Kidney (tissue), 14 donors: ENCODE measurements around the gene ABHD17A. TPM values are rescaled to one million over a fixed set of nuclear protein-coding genes. Genes with fewer than 3 reads are reported as not detected.

ENCODE experiments used
- DNase-seq, 5 donors: peaks; one replicate each; pipeline ENCODE4 v3.0.0-alpha.2; 2013 to 2020
- FAIRE-seq: peaks from 2 replicates; lab custom pipeline; 2012; peaks lifted over from hg19 to GRCh38; lab: Jason Lieb, UNC
- H3K27ac ChIP-seq, 2 donors: one replicate each; pipeline ENCODE4 v1.7.0; 2013; ENCODE audit warnings: low read depth in 2 of 2, low read length in 2 of 2, inconsistent platforms in 1 of 2
- H3K27me3 ChIP-seq: one replicate; pipeline ENCODE4 v1.7.1; 2013; ENCODE audit warnings: low read length, inconsistent platforms; ENCODE audit not compliant: control insufficient read depth, insufficient read depth
- H3K36me3 ChIP-seq, 3 donors: one replicate each; pipeline versions ENCODE4 v1.7.0 to v1.7.1; 2013; ENCODE audit warnings: low read length in 3 of 3, control low read depth in 1 of 3, inconsistent platforms in 1 of 3; ENCODE audit not compliant: insufficient read depth in 3 of 3, control insufficient read depth in 2 of 3
- H3K4me1 ChIP-seq, 3 donors: one replicate each; pipeline versions ENCODE4 v1.7.0 to v1.7.1; 2013; ENCODE audit warnings: low read length in 3 of 3, inconsistent platforms in 1 of 3, low read depth in 1 of 3; ENCODE audit not compliant: control insufficient read depth in 2 of 3, insufficient read depth in 2 of 3
- H3K4me3 ChIP-seq, 3 donors: one replicate each; pipeline versions ENCODE4 v1.7.0 to v1.8.1; 2013; ENCODE audit warnings: low read length in 3 of 3, control low read depth in 1 of 3, inconsistent platforms in 1 of 3
- H3K9ac ChIP-seq, 3 donors: one replicate each; pipeline versions ENCODE4 v1.7.0 to v1.7.1; 2013; ENCODE audit warnings: low read length in 3 of 3, control low read depth in 1 of 3, inconsistent platforms in 1 of 3
- H3K9me3 ChIP-seq, 3 donors: one replicate each; pipeline versions ENCODE4 v1.7.0 to v1.7.1; 2013; ENCODE audit warnings: low read length in 3 of 3, control low read depth in 1 of 3, inconsistent platforms in 1 of 3; ENCODE audit not compliant: control insufficient read depth in 2 of 3, insufficient read depth in 1 of 3
- CTCF ChIP-seq: IDR thresholded peaks from 3 replicates; pipeline ENCODE4 v1.5.1; 2012; ENCODE audit warnings: mild to moderate bottlenecking, moderate library complexity, borderline replicate concordance; ENCODE audit not compliant: insufficient read depth; ENCODE audit errors: extremely low read depth
- intact Hi-C: fragments of 100-400 bp; cut with DNase I; formaldehyde crosslinking; loops from one replicate; pipeline ENCODE4 v1.11.1; 2022
- polyA plus RNA-seq: library from polyadenylated mRNA; stranded (reverse); fragments of 350-450 nt; fragmentation: Illumina TruSeq; extraction: RNeasy Lipid Tissue Mini Kit (QIAGEN cat#74804); gene quantifications from one replicate; pipeline ENCODE4 v1.2.3, GENCODE V29; 2014; ENCODE audit warnings: low read depth, low replicate concordance; ENCODE audit not compliant: insufficient read depth
- total RNA-seq: library from RNA; stranded (reverse); fragmentation: NEBNext Ultra II Directional; extraction: Animal tissue kit (Norgen Biotek cat#: 25700); gene quantifications from one replicate; pipeline ENCODE4 v1.2.1, GENCODE V29; 2021
- donor health status: control.
- donor health status: control.
- donor health status: control.
- donor health status: control.
- donor health status: control.
- donor health status: DM: yes; HTN: yes; CAD: no.
- donor health status: Normal renal cell carcinoma (clear cell type).

Gene ABHD17A
- total and polyA plus RNA-seq, 2 donors from 2014 or later: 63.8 to 65.1 TPM

DNA sequence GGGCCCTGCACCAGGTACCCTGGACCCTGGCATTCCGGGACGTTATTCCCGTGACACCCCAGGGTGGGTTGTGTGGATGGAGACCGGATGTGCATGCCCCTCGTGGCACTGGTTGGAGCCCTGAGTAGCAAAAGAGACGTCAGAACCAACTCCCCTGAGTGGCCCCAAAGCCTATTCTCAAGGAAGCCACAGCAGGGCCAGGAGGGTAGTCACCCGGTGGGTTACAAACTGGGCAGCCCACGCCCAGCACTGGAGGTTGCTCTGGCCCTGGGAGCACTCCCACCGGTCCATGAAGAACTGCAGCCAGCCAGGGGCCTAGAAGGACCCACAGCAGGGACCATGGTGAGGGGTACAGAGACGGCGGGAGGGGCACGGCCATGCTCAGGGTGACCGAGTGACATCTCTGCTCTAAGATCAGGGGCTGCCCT is 29.5 kb downstream of the ABHD17A start:
- H3K27me3 ChIP-seq: no peaks in the 10 kb centered on the region
- no peaks in the 10 kb centered on the region for H3K36me3 ChIP-seq
- no peak for FAIRE-seq
- peak overlapping the region; percentile 55 to 87 for H3K27ac ChIP-seq
- DNase-seq: peak in 2 of 5 donors; percentile 75 to 78
- H3K4me1 ChIP-seq: peaks cover 0 to 34% (median 16%) of the 10 kb centered on the region in 3 donors
- TF ChIP-seq CTCF: no peak
- intact Hi-C loops: no loop called here
- no peaks in the 10 kb centered on the region for H3K9me3 ChIP-seq
- peak overlapping the region in 1 of 3 donors; percentile 22 for H3K4me3 ChIP-seq
- H3K9ac ChIP-seq: peak overlapping the region in 1 of 3 donors; percentile 58

DNA sequence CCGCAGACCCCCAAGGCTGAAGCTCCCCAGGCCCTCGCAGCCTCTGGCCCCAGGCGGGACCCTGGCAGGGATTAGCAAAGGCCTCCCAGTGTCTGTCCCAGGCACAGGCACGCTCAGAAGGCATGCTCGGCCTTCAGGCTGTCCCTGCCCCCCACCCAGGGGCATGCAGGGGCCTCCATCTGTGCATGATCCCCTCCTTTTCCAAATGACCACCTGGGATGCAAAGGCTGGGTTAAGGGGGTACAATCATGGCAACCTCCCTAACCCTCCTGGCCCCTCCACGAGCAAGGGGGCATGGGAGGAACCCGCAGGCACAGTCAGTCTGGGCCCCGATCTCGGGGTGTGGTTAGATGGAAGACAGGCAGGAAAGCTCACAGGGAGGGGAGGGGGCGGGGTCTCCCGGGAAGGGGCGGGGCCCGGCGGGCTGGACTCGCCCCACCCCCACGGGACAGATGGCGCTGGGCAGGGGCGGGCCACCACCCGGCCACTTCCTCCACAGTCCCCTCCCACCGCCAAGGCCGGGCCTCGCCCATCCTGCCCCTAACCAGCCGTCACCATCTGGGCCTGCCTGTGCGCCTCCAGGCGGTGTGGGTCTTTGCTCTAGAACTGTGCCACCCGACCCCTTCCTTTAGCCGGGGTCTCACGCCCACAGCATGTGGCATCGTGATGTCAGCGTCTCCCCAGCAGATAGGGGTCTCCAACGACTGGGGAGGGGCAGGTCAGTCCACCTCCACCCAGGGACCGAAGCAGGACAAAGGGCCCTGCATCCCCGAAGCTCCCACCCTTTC is 30.1 kb downstream of the ABHD17A start:
- FAIRE-seq (no peak), DNase-seq (peak; percentile 87 to 97 (median 93))
- H3K4me3 ChIP-seq: peak overlapping the region in 1 of 3 donors; percentile 22
- H3K27ac ChIP-seq: peak overlapping the region; percentile 55 to 87
- peaks cover 0 to 28% (median 16%) of the 10 kb centered on the region in 3 donors for H3K4me1 ChIP-seq
- H3K27me3 ChIP-seq: no peaks in the 10 kb centered on the region
- H3K9me3 ChIP-seq: no peaks in the 10 kb centered on the region
- H3K36me3 ChIP-seq: no peaks in the 10 kb centered on the region
- intact Hi-C loops: no loop called here
- peak overlapping the region in 1 of 3 donors; percentile 58 for H3K9ac ChIP-seq
- no peak for TF ChIP-seq CTCF

- intact Hi-C loops: no loop called here
- H3K9ac ChIP-seq: no peak overlapping the region
- FAIRE-seq: no peak
Observed at GRCh38 chr19:1854542-1855039, 30.7 kb downstream of the ABHD17A start.

More at GRCh38 chr19:1854542-1855039, 30.7 kb downstream of the ABHD17A start:
- no peaks in the 10 kb centered on the region for H3K27me3 ChIP-seq
- peak in 3 of 5 donors; percentile 35 to 87 (median 84) for DNase-seq
- peak overlapping the region in 1 of 2 donors; percentile 41 for H3K27ac ChIP-seq
- no peaks in the 10 kb centered on the region for H3K36me3 ChIP-seq
- H3K9me3 ChIP-seq: no peaks in the 10 kb centered on the region
- peaks cover 0 to 27% (median 14%) of the 10 kb centered on the region in 3 donors for H3K4me1 ChIP-seq
- TF ChIP-seq CTCF: no peak
- H3K4me3 ChIP-seq: no peak overlapping the region
